Stimulated activated CD4-positive, alpha-beta T cell treated with anti-CD3 and anti-CD28 coated beads, Interleukin-1b, Interleukin-23, amount 100 ng/mL, for 24 hours (primary cell): ENCODE results near the gene TEAD3.
"Not testable (repeated sequence)": the region's sequence is repeated elsewhere in the genome, so short reads cannot be mapped to it uniquely, and the experiment has no call there.

ENCODE experiments used
- DNase-seq, 4 experiments: peaks; one replicate each; pipeline ENCODE4 v3.0.0-alpha.2; 2020; ENCODE audit warnings: low read depth in 4 of 4, low spot score in 1 of 4

Gene TEAD3

DNA sequence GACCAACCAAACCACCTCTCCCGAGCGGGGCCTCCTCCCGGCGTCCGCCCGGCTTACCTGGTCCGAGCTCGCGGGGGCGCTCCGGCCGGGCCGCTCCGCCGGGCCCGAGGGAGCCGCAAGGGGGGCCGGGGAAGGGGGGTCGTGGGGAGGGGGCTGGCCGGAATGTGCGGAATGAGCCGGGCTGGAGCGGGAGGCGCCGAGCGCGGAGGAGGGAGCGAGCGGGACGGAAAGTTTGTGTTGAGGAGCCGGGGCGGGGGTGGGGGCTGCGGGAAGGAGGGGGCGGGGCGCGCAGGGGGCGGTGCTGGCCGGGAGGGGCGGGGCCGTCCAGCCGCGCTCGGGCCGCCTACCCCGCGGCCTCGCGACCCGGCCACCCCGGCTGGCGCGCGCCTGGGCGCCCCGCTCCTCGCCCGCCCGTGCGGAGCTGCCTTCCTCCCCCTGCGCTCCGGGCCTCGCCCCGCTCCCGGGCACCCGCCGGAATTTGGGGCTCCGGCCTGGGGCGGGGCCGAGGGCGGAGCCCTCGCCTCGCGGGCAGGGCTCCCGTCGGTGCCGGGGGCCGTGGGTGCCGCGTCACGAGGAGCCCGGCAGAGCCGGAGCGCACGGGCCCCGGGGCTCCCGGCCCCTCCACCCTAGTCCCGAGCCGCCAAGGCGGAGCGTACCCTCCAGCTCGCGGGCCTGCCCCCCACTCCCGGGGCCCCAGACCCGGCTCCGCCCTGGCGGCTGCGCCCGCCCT lies at the start of gene TEAD3:
TSS of gene TEAD3 (minus strand) at position 239 of the 730 bp plus-strand sequence.
- peak in 2 of 4 experiments; percentile 31 to 37 for DNase-seq

DNA sequence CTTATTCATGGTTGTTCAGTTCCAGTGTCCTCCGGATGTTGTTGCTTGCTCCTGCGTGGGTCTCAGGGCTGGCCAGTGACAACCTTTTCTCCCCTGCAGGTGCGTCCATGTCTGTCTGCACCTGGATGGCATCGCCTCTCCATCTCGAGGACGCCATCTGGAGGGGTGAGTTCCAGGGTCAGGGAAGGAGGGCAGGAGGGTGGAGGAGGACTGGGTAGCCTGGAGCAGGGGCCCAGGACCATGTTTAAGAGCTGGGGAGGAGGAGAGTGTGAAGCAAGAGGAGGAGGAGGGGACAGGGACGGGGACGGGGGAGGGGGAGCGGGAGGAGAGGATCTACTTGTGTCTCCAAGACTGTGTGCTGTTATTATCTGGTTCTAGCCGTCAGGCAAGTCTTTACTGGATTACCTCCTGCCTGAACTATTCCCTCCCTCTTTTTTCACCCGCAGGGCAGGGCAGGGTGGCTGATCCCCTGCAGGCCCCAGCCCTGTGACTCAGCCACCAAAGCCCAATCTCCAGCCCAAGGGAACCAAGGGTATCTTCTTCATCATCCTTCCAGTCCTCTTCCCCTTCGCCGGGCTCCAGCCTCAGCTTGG lies 48.0 kb upstream of the TEAD3 start:
- no peak for DNase-seq

DNA sequence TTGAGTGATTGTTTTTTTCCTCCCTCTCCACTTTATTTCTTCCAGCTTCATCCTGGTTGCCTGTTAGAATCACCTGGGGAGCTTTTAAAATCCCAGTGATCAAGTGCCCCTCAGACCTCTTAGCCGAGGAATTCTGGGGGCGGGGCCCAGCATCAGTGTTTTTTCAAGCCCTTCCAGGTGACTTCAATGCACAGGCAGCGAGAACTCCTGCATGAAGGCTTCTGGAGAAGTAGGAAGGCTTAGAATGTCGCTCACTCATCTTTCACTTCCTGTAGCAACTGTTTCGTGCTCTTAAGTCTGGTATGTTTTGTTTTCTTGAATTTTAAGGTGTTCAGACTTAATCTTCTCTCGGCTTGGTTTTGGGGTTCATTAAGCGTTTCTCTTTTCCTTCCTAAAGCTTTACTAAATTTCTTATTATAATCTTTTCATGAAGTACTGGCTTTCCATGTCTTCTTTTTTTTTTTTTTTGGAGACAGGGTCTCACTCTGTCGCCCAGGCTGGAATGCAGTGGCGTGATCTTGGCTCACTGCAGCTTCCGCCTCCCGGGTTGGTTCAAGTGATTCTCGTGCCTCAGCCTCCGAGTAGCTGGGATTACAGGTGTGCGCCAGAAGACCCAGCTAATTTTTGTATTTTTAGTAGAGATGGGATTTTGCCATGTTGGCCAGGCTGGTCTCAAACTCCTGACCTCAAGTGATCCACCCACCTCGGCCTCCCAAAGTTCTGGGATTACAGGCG lies 46.7 kb upstream of the TEAD3 start:
- DNase-seq = no peak

DNA sequence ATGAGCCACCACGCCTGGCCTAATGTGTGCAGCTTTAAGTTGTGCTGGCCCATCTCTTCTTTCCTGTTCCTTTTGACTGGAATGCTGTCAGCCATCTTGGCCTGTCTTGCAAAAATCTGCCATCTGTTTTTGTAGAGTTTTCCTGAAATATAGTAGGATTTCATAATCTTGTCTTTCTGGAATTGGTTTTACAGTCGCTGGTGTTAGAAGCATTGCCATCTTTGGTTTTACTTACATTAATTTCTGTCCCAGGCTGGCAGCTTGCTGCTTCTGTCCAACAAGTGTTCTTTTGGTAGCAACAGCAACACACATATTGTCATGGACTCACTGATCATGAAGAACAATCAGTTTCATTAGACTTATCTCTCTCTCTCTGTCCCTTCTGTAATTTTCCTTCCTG lies 45.0 kb upstream of the TEAD3 start:
- DNase-seq = no peak

DNA sequence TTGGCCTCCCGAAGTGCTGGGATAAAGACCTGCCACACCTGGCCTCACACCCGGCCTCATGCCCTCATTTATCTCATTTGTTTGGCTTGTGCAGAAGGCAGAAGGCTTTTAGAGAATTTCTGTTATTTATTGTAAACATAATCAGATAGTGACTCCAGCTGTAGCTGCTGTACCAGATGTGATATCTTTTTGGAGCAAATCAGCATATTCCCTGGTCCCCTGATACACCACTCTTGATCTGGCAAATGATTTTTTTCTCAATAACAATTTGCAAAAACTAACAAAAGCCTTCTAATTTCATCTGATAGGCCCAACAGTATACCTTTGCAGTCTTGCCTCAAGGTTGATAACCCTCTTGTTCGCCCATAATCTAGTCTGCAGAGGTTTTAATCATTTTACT lies 42.3 kb upstream of the TEAD3 start:
- DNase-seq = no peak

DNA sequence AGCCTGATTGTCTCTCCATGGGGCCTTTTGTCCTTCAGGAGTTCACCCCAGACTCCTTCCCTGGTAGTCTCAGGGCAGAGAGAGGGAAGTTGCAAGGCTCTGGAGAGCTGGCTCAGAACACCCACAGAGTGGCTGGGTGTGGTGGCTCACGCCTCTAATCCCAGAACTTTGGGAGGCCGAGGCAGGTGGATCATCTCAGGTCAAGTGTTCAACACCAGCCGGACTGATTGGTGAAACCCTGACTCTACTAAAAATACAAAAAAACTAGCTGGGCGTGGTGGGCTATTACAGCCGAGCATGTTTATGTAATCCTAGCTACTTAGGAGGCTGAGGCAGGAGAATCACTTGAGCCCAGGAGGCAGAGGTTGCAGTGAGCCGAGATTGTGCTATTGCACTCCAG lies 39.0 kb upstream of the TEAD3 start:
- not testable (repeated sequence) for DNase-seq

DNA sequence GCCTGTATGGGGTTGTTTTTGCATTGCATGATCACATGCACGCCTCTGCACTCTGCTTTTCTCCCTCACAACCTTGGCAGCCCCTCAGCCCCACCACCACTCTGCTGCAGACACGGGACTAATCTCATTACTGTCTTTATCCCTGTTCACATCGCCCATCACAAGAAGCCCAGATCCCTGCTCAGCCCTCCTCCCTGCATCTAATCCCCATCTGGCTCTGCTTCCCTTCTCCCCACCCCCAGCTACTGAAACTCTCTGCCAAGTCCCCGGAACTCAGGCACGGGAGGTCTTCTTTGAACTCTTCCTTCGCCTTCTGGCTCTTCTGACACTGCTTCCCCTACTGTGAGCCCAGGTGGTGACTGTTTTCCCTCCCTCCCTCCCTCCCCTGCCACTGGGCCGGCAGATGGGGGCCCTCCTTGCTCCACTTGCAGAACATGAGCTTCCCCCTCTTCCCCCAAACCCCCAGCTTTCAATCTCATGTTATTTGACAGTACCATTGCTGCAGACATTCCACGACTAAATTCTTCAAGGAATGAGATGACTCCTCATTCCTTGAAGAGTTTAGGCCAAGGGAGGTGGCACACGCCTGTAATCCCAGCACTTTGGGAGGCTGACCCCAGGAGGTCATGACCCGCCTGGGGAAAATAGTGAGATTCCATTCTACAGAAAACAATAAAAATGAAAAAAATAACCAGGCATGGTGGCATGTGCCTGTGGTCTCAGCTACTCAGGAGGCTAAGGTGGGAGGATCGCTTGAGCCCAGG lies 37.7 kb upstream of the TEAD3 start:
- no peak for DNase-seq

DNA sequence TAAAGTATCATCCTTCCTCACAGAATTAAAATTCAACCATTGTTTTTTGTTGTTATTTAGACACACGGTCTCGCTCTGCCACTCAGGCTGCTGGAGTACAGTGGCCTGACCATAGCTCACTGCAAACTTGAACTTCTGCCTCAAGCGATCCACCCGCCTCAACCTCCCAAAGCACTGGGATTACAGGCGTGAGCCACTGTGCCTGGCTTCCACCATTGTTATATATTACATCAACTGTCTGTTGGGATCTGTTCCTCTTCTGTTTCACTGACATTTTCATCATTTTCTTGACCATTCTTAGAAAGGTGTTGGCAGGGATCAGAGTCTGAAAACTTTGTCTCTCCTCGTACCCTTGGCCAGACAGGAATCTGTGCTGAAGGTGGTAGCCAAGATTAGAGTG lies 37.1 kb upstream of the TEAD3 start:
- DNase-seq = no peak

DNA sequence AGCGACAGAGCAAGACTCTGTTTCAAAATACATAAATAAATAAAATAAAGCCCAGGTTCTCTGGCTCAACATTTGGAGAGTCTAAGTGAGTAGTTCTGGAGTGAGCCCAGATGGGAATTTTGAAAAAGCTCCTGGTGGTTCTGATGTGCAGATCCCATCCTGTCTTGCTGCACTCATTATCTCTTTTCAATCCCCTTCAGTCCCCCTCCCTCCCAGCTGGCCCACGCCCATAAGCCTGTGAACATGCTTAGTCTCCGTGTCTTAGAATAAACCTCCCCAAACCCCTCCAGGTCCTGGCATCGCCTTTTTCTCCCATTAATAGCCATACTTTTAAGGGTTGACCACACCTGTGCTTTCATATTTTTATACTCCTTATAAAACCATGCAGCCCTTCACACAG lies 35.2 kb upstream of the TEAD3 start:
- DNase-seq = no peak

DNA sequence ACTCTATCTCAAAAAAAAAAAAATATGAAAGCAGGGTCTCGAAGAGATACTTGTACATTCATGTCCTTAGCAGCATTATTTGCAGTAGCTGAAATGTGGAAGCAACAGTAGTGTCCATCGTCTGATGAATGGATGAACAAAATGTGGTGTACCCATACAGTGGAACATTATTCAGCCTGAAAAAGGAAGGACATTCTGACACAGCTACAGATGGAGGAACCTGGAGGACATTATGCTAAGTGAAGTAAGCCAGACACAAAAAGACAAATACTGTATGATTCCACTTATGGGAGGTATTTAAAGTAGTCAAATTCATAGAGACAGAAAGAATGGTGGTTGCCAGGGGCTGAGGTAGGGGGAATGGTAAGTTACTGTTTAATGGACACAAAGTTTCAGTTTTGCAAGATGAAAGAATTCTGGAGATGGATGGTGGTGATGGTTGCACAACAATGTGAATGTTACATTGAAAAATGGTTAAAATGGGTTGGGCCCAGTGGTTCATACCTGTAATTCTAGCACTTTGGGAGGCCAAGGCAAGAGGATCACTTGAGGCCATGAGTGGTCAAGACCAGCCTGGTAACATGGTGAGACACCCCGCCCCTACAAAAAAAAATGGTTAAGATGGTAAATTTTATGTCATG lies 27.6 kb upstream of the TEAD3 start:
- no peak for DNase-seq

DNA sequence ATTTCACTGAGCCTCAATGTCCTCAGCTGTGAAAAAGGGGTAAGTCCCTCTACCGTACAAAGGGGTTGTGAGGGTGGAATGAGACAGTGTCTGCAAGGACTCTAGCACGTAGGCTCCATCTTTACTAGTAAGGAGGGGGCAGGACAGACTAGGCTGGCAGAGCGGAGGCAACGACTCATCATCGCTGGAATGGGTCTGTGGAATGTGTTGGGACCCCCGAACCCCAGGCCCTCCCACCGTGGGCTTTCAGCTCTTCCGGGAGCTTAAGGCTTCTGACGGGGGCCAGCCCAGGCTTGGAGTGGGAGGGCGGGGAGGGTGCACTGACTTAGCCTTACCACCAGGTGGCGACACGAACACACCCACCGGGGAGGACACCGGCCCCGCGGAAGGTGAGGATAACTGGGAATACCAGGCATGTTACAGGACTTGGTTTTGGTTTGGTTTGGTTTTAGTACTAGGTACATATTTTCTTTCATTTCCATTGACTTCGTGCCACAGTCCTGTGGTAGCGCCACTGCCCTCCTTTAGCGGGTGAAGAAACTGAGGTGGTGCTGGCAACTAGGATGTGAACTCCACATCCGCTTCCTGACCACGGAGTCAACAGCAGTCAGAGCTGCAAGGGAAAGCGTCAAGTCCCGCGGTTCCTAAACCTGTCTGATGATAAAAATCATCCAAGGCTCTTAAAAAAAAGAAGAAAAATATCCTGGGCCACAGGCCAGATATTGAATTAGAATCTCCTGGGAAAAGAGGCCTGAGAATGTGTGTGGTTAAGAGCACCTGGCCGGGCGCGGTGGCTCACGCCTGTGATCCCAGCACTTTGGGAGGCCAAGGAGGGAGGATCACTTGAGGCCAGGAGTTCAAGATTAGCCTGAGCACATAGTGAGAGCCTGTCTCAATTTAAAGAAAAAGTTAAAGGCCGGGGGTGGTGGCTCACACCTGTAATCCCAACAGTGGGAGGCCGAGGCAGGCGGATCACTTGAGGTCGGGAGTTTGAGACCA lies 26.1 kb upstream of the TEAD3 start:
- DNase-seq = peak; percentile 66 to 78 (median 70)

DNA sequence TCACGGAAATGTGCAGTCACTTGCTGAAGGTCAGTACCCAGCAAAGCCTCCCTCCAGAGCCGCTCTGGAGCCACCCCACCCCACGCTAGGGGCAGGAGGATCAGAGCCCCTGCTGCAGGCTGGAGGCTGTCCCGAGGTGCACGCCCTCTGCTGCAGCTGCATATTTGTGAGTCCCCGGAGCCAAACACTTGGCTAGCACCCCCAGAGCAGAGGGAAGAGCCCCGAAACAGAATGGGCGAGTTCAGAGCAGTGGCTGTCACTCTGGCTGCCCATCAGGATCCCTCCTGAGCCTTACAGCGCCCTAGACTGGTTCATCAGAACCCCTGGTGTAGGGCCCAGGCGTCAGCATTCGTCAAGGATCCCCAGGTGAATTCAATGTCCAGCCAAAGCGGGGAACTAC lies 25.3 kb upstream of the TEAD3 start:
- no peak for DNase-seq

DNA sequence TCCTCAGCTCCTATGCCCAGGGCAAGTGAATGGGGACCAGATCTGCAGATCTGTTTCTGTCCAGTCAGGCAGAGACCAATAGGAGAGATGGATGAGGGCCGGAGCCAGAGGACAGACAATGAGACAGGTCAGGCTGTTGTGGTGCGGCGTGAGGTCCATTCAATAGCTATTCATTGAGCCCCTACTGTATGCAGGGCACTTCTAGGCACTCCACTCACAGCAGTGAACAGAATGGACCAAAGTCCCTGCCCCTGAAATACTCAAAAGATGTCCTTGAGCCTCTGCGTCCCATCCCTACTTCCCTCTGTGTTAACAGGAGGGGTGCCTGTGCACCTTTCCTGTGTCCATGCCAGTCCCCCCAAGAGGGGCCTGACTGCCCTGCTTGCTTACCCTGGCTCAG lies 24.4 kb upstream of the TEAD3 start:
- DNase-seq = no peak

DNA sequence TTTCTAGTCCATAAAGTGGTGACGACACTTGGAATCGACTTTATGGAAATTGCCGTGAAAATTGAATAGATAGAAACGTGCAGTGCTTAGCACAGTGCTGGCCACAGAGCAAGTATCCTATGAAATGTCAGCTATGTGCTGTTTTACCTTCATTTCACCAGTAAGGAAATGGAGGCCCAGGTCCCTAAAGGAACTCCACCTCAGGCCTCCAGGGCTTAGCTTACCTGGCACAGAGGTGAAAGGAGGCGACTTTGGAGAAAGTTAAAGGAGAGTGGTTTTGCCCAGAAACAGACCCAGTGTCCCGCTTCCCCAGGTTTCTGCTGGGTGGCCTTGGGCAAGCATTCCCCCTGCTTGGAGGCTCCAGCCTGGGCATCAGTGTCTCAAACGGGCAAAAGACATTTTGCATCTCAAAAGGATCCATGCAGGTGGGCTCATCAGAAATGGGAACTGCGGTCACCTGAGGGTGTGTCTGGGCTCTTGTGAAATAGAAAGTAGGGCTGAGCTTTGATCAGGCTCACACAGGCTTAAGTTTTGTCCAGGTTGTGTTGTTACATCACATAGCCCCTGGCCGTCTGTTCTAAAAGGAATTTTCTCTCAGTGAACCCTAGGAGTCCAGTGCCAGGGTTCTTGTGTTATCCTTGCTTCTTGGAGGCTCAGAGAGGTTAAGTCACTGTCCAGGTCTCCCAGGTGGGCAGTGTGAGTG lies 22.6 kb upstream of the TEAD3 start:
- DNase-seq = no peak

DNA sequence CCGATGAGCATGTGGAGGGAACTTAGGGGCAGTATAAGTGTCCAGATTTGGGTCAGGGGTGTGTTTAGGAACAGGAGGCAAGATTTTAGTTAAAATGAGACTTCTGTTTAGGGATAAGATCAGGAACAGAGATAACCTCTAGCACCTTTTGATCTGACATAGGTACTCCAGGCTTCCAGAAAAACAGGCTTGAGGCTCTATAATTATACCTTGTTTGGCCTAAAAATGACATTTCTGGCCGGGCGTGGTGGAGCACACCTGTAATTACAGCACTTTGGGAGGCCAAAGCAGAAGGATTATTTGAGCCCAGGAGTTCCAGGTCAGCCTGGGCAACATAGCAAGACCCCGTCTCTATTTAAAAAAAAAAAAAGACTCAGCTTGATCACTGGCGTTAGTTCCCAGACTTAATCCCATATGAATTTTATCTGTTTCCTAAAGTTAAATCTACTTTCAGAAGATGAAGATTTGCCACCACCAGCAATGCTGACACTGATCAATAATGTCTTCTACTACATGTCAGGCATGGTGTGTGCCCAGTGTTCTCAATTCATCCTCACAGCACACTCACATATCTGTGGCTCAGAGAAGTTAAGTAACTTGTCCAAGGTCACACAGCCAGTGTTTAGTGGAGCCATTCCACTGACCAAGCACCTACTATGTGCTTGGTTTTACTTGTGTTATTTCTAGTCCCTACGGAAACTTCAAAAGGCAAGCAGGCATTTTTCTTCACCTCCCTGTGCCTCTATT lies 21.9 kb upstream of the TEAD3 start:
- no peak for DNase-seq

DNA sequence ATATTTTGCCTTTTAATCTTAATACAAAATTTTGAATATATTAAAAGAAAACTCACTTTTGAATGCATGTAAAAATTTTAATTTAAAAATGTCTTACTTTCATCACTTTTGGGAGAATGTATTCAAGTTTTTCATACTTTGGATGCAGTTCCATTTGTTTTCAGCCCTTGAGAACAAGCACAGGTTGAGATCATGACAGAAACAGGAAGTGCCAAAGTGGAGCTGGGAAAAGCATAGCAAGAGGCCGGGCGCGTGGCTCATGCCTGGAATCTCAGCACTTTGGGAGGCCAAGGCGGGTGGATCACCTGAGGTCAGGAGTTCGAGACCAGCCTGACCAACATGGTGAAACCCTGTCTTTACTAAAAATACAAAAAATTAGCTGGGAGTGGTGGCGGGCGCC lies 21.1 kb upstream of the TEAD3 start:
- not testable (repeated sequence) for DNase-seq

DNA sequence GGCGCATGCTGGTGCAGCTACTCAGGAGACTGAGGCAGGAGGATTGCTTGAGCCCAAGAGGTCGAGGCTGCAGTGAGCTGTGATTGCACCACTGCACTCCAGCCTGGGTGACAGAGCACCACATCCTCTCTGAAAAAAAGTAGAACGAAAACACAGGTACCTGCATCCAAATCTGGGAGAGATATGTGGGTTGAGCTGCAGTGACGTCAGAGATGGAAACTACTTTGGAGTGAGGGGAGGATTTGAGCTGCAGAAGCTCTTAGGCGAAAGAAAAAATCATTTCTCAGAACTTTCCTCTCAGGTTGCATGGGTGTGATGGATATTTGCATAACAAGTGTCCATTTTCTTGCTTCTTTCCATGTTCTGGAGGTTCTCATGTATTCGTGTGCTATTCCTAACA lies 19.8 kb upstream of the TEAD3 start:
- no peak for DNase-seq

DNA sequence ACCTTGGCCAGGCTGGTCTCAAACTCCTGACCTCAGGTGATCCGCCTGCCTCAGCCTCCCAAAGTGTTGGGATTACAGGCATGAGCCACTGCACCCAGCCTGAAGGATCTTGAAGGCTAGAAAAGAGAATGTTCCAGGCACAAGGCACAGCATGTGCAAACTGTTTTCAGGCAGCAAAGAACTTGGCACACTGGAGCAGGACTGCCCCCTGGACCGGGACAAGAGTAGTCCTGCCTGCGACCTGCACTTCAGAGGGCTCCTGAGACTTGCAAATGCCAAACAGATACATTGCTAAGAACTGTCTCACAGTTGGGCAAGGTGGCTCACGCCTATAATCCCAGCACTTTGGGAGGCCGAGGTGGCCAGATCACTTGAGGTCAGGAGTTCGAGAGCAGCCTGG lies 19.1 kb upstream of the TEAD3 start:
- DNase-seq = not testable (repeated sequence)

DNA sequence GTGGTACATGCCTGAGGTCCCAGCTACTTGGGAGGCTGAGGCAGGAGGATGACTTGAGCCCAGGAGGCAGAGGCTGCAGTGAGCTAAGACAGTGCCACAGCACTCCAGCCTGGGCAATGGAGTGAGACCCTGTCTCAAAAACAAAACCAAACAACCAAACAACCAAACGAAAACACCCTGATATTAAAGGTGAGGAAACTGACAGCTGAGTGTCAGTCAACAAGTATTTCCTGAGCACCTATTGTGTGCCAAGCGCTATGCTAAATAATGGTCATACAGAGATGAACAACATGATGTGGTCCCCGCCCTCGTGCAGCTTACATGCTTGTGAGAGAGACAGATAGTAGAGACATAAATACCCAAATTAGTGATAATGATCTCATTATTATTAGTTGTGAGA lies 17.7 kb upstream of the TEAD3 start:
- no peak for DNase-seq
